DOHH2 (cell line): Measurements from ENCODE around the gene RIPK3.
A peak's percentile ranks its signal among the peaks of the same experiment; 100 is the strongest.

Experiments
- H3F3A ChIP-seq: fragments of 200-600 bp; sonication (generic), shearing (Covaris generic); 2 replicates; pipeline ENCODE4 v1.6.0; 2016; ENCODE audit warnings: antibody characterized with exemption, mild to moderate bottlenecking; ENCODE audit not compliant: control insufficient read depth, insufficient read depth
- H3K27ac ChIP-seq: fragments of 200-600 bp; sonication (generic); 2 replicates; pipeline ENCODE4 v1.5.1; 2014; ENCODE audit warnings: low read depth, mild to moderate bottlenecking, low read length, moderate library complexity
- H3K27me3 ChIP-seq: fragments of 200-600 bp; sonication (generic); 2 replicates; pipeline ENCODE4 v1.6.1; 2014; ENCODE audit warnings: mild to moderate bottlenecking, low read length, mixed read lengths; ENCODE audit not compliant: control insufficient read depth
- H3K36me3 ChIP-seq: fragments of 200-600 bp; sonication (generic); 2 replicates; pipeline ENCODE4 v1.6.1; 2014; ENCODE audit warnings: mild to moderate bottlenecking, low read length, moderate library complexity, mixed read lengths; ENCODE audit not compliant: control insufficient read depth
- H3K4me1 ChIP-seq: fragments of 200-600 bp; sonication (generic); 2 replicates; pipeline ENCODE4 v1.6.1; 2014; ENCODE audit warnings: mild to moderate bottlenecking, low read length, mixed read lengths; ENCODE audit not compliant: control insufficient read depth
- H3K4me2 ChIP-seq: fragments of 200-600 bp; sonication (generic); 2 replicates; pipeline ENCODE4 v1.6.0; 2014; ENCODE audit warnings: mild to moderate bottlenecking, low read length, moderate library complexity
- H3K4me3 ChIP-seq: fragments of 200-600 bp; sonication (generic); 2 replicates; pipeline ENCODE4 v1.5.1; 2014; ENCODE audit warnings: mild to moderate bottlenecking, low read length, mixed read lengths
- H3K79me2 ChIP-seq: fragments of 200-600 bp; sonication (generic); 2 replicates; pipeline ENCODE4 v1.6.1; 2014; ENCODE audit warnings: mild to moderate bottlenecking, low read length, mixed read lengths; ENCODE audit not compliant: control insufficient read depth
- H3K9me2 ChIP-seq: fragments of 200-600 bp; sonication (generic); replicated peaks from 2 replicates; pipeline ENCODE4 v1.6.1; 2014; ENCODE audit warnings: mild to moderate bottlenecking, low read length, mixed read lengths; ENCODE audit not compliant: control insufficient read depth
- H3K9me3 ChIP-seq: fragments of 200-600 bp; sonication (generic); 2 replicates; pipeline ENCODE4 v1.6.1; 2014; ENCODE audit warnings: antibody characterized with exemption, low read length, mixed read lengths; ENCODE audit not compliant: control insufficient read depth, insufficient read depth
- H4K20me1 ChIP-seq: fragments of 200-600 bp; sonication (generic); 2 replicates; pipeline ENCODE4 v1.6.0; 2014; ENCODE audit warnings: low read depth, mild to moderate bottlenecking, antibody characterized with exemption, low read length, moderate library complexity; ENCODE audit not compliant: control insufficient read depth, insufficient read depth
- CTCF ChIP-seq: fragments of 200-600 bp; sonication (generic); IDR thresholded peaks from one replicate; pipeline ENCODE4 v1.5.1; 2014; ENCODE audit warnings: antibody characterized with exemption, mild to moderate bottlenecking, low read depth, low read length; ENCODE audit not compliant: poor library complexity, severe bottlenecking
- EZH2phosphoT487 ChIP-seq: fragments of 200-600 bp; sonication (generic); IDR thresholded peaks from 2 replicates; pipeline ENCODE4 v1.6.1; 2017; ENCODE audit warnings: borderline replicate concordance, mild to moderate bottlenecking, antibody characterized with exemption, low read length, moderate library complexity, mixed read lengths

Gene RIPK3

GRCh38 chr14:24369907-24370687 lies 30.3 kb upstream of the RIPK3 start:
- H3K27ac ChIP-seq = no peak overlapping the region
- no peak overlapping the region for H3K4me2 ChIP-seq
- no peaks in the 10 kb centered on the region for H4K20me1 ChIP-seq
- peaks cover 49% of the 10 kb centered on the region for H3K36me3 ChIP-seq
- H3K9me2 ChIP-seq = no peaks in the 10 kb centered on the region
- no peaks in the 10 kb centered on the region for H3K9me3 ChIP-seq
- TF ChIP-seq CTCF (no peak), EZH2phosphoT487 (no peak)
- peaks cover 40% of the 10 kb centered on the region for H3K4me1 ChIP-seq
- 0 out of 2 replicates have a peak, but pooled peaks cover 6% of the 10 kb centered on the region for H3F3A ChIP-seq
- H3K79me2 ChIP-seq = peaks cover 14% of the 10 kb centered on the region
- no peaks in the 10 kb centered on the region for H3K27me3 ChIP-seq
- H3K4me3 ChIP-seq = no peak overlapping the region

GRCh38 chr14:24369463-24369862 lies 29.7 kb upstream of the RIPK3 start:
- Histone ChIP-seq H3K9me3 (no peaks in the 10 kb centered on the region), H4K20me1 (no peaks in the 10 kb centered on the region), H3K4me2 (peak overlapping the region; percentile 87), H3K36me3 (peaks cover 45% of the 10 kb centered on the region), H3K27ac (no peak overlapping the region), H3K9me2 (no peaks in the 10 kb centered on the region), H3K79me2 (peaks cover 14% of the 10 kb centered on the region), H3K4me1 (peaks cover 44% of the 10 kb centered on the region), H3K27me3 (no peaks in the 10 kb centered on the region), H3F3A (0 out of 2 replicates have a peak, but pooled peaks cover 6% of the 10 kb centered on the region), H3K4me3 (peak overlapping the region; percentile 88)
- TF ChIP-seq EZH2phosphoT487 (no peak), CTCF (no peak)

GRCh38 chr14:24368562-24369252 lies 28.9 kb upstream of the RIPK3 start:
- H3F3A ChIP-seq = 0 out of 2 replicates have a peak, but pooled peaks cover 6% of the 10 kb centered on the region
- TF ChIP-seq CTCF (peak; percentile 28), EZH2phosphoT487 (no peak)
- no peaks in the 10 kb centered on the region for H3K9me3 ChIP-seq
- H3K79me2 ChIP-seq = peaks cover 14% of the 10 kb centered on the region
- no peaks in the 10 kb centered on the region for H3K27me3 ChIP-seq
- no peaks in the 10 kb centered on the region for H3K9me2 ChIP-seq
- no peaks in the 10 kb centered on the region for H4K20me1 ChIP-seq
- peak overlapping the region; percentile 88 for H3K4me3 ChIP-seq
- H3K36me3 ChIP-seq = peaks cover 38% of the 10 kb centered on the region
- H3K4me2 ChIP-seq = peak overlapping the region; percentile 87
- peaks cover 44% of the 10 kb centered on the region for H3K4me1 ChIP-seq
- H3K27ac ChIP-seq = peak overlapping the region; percentile 90
